Duodenal mucosa (tissue), 2 donors: Measurements from ENCODE around the gene MAP1B.

Experiments
- H3K27ac ChIP-seq: one replicate; pipeline ENCODE4 v1.7.0; 2013; ENCODE audit warnings: low read depth, low read length
- H3K27me3 ChIP-seq, 2 donors: one replicate each; pipeline ENCODE4 v1.7.0; 2013; ENCODE audit warnings: low read length in 2 of 2, control low read depth in 1 of 2; ENCODE audit not compliant: insufficient read depth in 2 of 2, control insufficient read depth in 1 of 2
- H3K36me3 ChIP-seq, 2 donors: one replicate each; pipeline ENCODE4 v1.7.0; 2013; ENCODE audit warnings: low read length in 2 of 2, control low read depth in 1 of 2; ENCODE audit not compliant: insufficient read depth in 2 of 2, control insufficient read depth in 1 of 2
- H3K4me1 ChIP-seq, 2 donors: one replicate each; pipeline ENCODE4 v1.7.0; 2013; ENCODE audit warnings: low read length in 2 of 2, control low read depth in 1 of 2; ENCODE audit not compliant: insufficient read depth in 2 of 2, control insufficient read depth in 1 of 2
- H3K4me3 ChIP-seq, 2 donors: one replicate each; pipeline ENCODE4 v1.7.0; 2013; ENCODE audit warnings: low read length in 2 of 2, low read depth in 1 of 2
- H3K9ac ChIP-seq, 2 donors: one replicate each; pipeline ENCODE4 v1.7.0; 2013; ENCODE audit warnings: low read length in 2 of 2, low read depth in 1 of 2
- H3K9me3 ChIP-seq, 2 donors: one replicate each; pipeline ENCODE4 v1.7.0; 2013; ENCODE audit warnings: low read length in 2 of 2, control low read depth in 1 of 2; ENCODE audit not compliant: control insufficient read depth in 1 of 2

MAP1B gene

GRCh38 chr5:72093824-72094223, 13.5 kb upstream of the MAP1B start:
- peaks cover 0 to 6% of the 10 kb centered on the region in 2 donors for H3K27me3 ChIP-seq
- H3K36me3 ChIP-seq = no peaks in the 10 kb centered on the region
- H3K4me3 ChIP-seq = no peak overlapping the region
- H3K9me3 ChIP-seq = no peaks in the 10 kb centered on the region
- H3K27ac ChIP-seq = no peak overlapping the region
- H3K9ac ChIP-seq = no peak overlapping the region
- H3K4me1 ChIP-seq = no peaks in the 10 kb centered on the region

- Histone ChIP-seq H3K4me3 (no peak overlapping the region), H3K4me1 (no peaks in the 10 kb centered on the region), H3K9me3 (no peaks in the 10 kb centered on the region), H3K36me3 (no peaks in the 10 kb centered on the region), H3K27me3 (peaks cover 0 to 6% of the 10 kb centered on the region in 2 donors), H3K9ac (no peak overlapping the region), H3K27ac (no peak overlapping the region)
Measured at GRCh38 chr5:72096602-72097188, 10.6 kb upstream of the MAP1B start.

- H3K4me3 ChIP-seq = no peak overlapping the region
- H3K4me1 ChIP-seq = no peaks in the 10 kb centered on the region
- no peak overlapping the region for H3K9ac ChIP-seq
- H3K27ac ChIP-seq = no peak overlapping the region
- no peaks in the 10 kb centered on the region for H3K9me3 ChIP-seq
- no peaks in the 10 kb centered on the region for H3K36me3 ChIP-seq
- H3K27me3 ChIP-seq = peaks cover 3 to 21% of the 10 kb centered on the region in 2 donors
Measured at GRCh38 chr5:72101828-72102227, 5.4 kb upstream of the MAP1B start.

GRCh38 chr5:72106817-72107130, 501 bp upstream of the MAP1B start:
- Histone ChIP-seq H3K9me3 (no peaks in the 10 kb centered on the region), H3K9ac (no peak overlapping the region), H3K4me1 (peaks cover 0 to 3% of the 10 kb centered on the region in 2 donors), H3K36me3 (no peaks in the 10 kb centered on the region), H3K4me3 (peak overlapping the region in 1 of 2 donors; percentile 67), H3K27ac (no peak overlapping the region), H3K27me3 (peaks cover 28 to 58% of the 10 kb centered on the region in 2 donors)

- Histone ChIP-seq H3K9ac (peak overlapping the region in 1 of 2 donors; percentile 43), H3K27ac (no peak overlapping the region), H3K4me1 (peaks cover 0 to 3% of the 10 kb centered on the region in 2 donors), H3K9me3 (no peaks in the 10 kb centered on the region), H3K27me3 (peaks cover 28 to 62% of the 10 kb centered on the region in 2 donors), H3K36me3 (no peaks in the 10 kb centered on the region), H3K4me3 (peak overlapping the region; percentile 61 to 67)
Measured at GRCh38 chr5:72107901-72108201, 576 bp downstream of the MAP1B start.

- peak overlapping the region in 1 of 2 donors; percentile 43 for H3K9ac ChIP-seq
- H3K9me3 ChIP-seq = no peaks in the 10 kb centered on the region
- peaks cover 28 to 62% of the 10 kb centered on the region in 2 donors for H3K27me3 ChIP-seq
- H3K4me1 ChIP-seq = peaks cover 0 to 3% of the 10 kb centered on the region in 2 donors
- H3K4me3 ChIP-seq = peak overlapping the region; percentile 61 to 67
- H3K27ac ChIP-seq = peak overlapping the region; percentile 10
- no peaks in the 10 kb centered on the region for H3K36me3 ChIP-seq
Measured at GRCh38 chr5:72108202-72109061, 1.2 kb downstream of the MAP1B start.

- Histone ChIP-seq H3K9me3 (no peaks in the 10 kb centered on the region), H3K4me1 (peaks cover 0 to 3% of the 10 kb centered on the region in 2 donors), H3K27me3 (peaks cover 28 to 60% of the 10 kb centered on the region in 2 donors), H3K27ac (no peak overlapping the region), H3K9ac (no peak overlapping the region), H3K36me3 (no peaks in the 10 kb centered on the region), H3K4me3 (peak overlapping the region; percentile 45 to 67)
Measured at GRCh38 chr5:72109062-72109411, 1.8 kb downstream of the MAP1B start.

GRCh38 chr5:72109625-72110024, 2.4 kb downstream of the MAP1B start:
- H3K27ac ChIP-seq = no peak overlapping the region
- H3K4me1 ChIP-seq = peaks cover 0 to 3% of the 10 kb centered on the region in 2 donors
- no peak overlapping the region for H3K4me3 ChIP-seq
- no peaks in the 10 kb centered on the region for H3K9me3 ChIP-seq
- H3K36me3 ChIP-seq = no peaks in the 10 kb centered on the region
- peaks cover 28 to 54% of the 10 kb centered on the region in 2 donors for H3K27me3 ChIP-seq
- no peak overlapping the region for H3K9ac ChIP-seq

GRCh38 chr5:72110394-72111013, 3.2 kb downstream of the MAP1B start:
- Histone ChIP-seq H3K27me3 (peaks cover 28 to 51% of the 10 kb centered on the region in 2 donors), H3K4me3 (no peak overlapping the region), H3K9ac (no peak overlapping the region), H3K27ac (no peak overlapping the region), H3K4me1 (peaks cover 0 to 3% of the 10 kb centered on the region in 2 donors), H3K36me3 (no peaks in the 10 kb centered on the region), H3K9me3 (no peaks in the 10 kb centered on the region)

GRCh38 chr5:72112389-72112788, 5.1 kb downstream of the MAP1B start:
- H3K4me1 ChIP-seq = peaks cover 0 to 3% of the 10 kb centered on the region in 2 donors
- H3K9me3 ChIP-seq = no peaks in the 10 kb centered on the region
- no peak overlapping the region for H3K27ac ChIP-seq
- peaks cover 23 to 37% of the 10 kb centered on the region in 2 donors for H3K27me3 ChIP-seq
- H3K4me3 ChIP-seq = no peak overlapping the region
- no peaks in the 10 kb centered on the region for H3K36me3 ChIP-seq
- no peak overlapping the region for H3K9ac ChIP-seq
